OCI-LY3 (cell line): ENCODE results near the gene CACNA1E.

Experiments
- H2AFZ ChIP-seq: fragments of 200-600, 300-600 bp; shearing (Covaris generic); 2 replicates; pipeline ENCODE4 v1.6.0; 2014; ENCODE audit warnings: antibody characterized with exemption, low read depth, low read length
- H3K27ac ChIP-seq: fragments of 200-600, 300-600 bp; sonication (generic); 2 replicates; pipeline ENCODE4 v1.5.1; 2014; ENCODE audit warnings: mild to moderate bottlenecking, low read length, moderate library complexity, mixed read lengths
- H3K27me3 ChIP-seq: fragments of 200-600, 300-600 bp; sonication (generic); 2 replicates; pipeline ENCODE4 v1.6.1; 2014; ENCODE audit warnings: low read depth, low read length, mixed read lengths
- H3K36me3 ChIP-seq: fragments of 200-600, 300-600 bp; sonication (generic); replicated peaks from 2 replicates; pipeline ENCODE3; 2014; ENCODE audit warnings: low read depth, low read length, mixed read lengths
- H3K4me1 ChIP-seq: fragments of 300-600, 200-600 bp; sonication (generic); 2 replicates; pipeline ENCODE4 v1.6.1; 2014; ENCODE audit warnings: low read length, mixed read lengths
- H3K4me2 ChIP-seq: fragments of 200-600, 300-600 bp; sonication (generic); 2 replicates; pipeline ENCODE4 v1.6.1; 2014; ENCODE audit warnings: low read length, mixed read lengths
- H3K4me3 ChIP-seq: fragments of 300-600, 200-600 bp; sonication (generic); 2 replicates; pipeline ENCODE4 v1.5.1; 2014; ENCODE audit warnings: antibody characterized with exemption, mild to moderate bottlenecking, low read length, moderate library complexity
- H3K79me2 ChIP-seq: fragments of 300-600, 200-600 bp; shearing (Covaris generic); 2 replicates; pipeline ENCODE4 v1.6.1; 2014; ENCODE audit warnings: mild to moderate bottlenecking, low read length, mixed read lengths
- H3K9ac ChIP-seq: fragments of 300-600, 200-600 bp; shearing (Covaris generic); 2 replicates; pipeline ENCODE4 v1.6.0; 2014; ENCODE audit warnings: mild to moderate bottlenecking, low read length, moderate library complexity
- H3K9me3 ChIP-seq: fragments of 200-600, 300-600 bp; shearing (Covaris generic); 2 replicates; pipeline ENCODE4 v1.6.1; 2014; ENCODE audit warnings: low read length, mixed read lengths; ENCODE audit not compliant: insufficient read depth
- H4K20me1 ChIP-seq: fragments of 200-600, 300-600 bp; sonication (generic); 2 replicates; pipeline ENCODE4 v1.6.1; 2016; ENCODE audit warnings: low read length, mixed read lengths; ENCODE audit not compliant: insufficient read depth
- EZH2phosphoT487 ChIP-seq: fragments of 200-600 bp; shearing (Covaris generic); IDR thresholded peaks from 2 replicates; pipeline ENCODE4 v1.6.1; 2018; ENCODE audit warnings: antibody characterized with exemption, mixed run types, low read depth
- TF ChIP-seq, protein P1 (sequence below): fragments of 200-600, 300-600 bp; sonication (generic); IDR thresholded peaks from 2 replicates; pipeline ENCODE4 v1.5.1; 2014; ENCODE audit warnings: antibody characterized with exemption, low read length, low read depth

CACNA1E gene

DNA sequence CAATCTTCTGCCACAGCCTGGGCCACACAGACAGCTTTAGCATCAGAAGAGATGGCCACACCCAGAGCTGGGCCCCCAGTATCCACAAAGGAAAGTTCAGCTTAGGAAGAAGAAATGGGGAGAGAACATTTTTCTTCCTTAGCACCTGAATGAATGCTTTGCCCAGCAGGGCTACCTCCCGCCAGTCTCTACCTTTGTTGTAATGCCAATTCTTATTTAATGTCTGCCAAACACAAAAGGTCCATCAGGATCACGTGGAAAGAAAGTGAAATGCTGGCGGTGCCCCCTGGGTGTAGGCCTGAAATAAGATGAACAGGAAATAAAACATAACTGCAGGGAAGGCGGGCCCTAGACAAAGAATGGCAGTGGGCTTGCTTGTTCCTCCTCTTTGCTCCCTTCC lies 125.6 kb downstream of the CACNA1E start:
- no peaks in the 10 kb centered on the region for H3K4me1 ChIP-seq
- no peak overlapping the region for H2AFZ ChIP-seq
- H4K20me1 ChIP-seq = no peaks in the 10 kb centered on the region
- H3K79me2 ChIP-seq = no peaks in the 10 kb centered on the region
- H3K9ac ChIP-seq = no peak overlapping the region
- H3K4me3 ChIP-seq = no peak overlapping the region
- no peaks in the 10 kb centered on the region for H3K36me3 ChIP-seq
- TF ChIP-seq EZH2phosphoT487 = no peak
- TF ChIP-seq, protein P1, sequence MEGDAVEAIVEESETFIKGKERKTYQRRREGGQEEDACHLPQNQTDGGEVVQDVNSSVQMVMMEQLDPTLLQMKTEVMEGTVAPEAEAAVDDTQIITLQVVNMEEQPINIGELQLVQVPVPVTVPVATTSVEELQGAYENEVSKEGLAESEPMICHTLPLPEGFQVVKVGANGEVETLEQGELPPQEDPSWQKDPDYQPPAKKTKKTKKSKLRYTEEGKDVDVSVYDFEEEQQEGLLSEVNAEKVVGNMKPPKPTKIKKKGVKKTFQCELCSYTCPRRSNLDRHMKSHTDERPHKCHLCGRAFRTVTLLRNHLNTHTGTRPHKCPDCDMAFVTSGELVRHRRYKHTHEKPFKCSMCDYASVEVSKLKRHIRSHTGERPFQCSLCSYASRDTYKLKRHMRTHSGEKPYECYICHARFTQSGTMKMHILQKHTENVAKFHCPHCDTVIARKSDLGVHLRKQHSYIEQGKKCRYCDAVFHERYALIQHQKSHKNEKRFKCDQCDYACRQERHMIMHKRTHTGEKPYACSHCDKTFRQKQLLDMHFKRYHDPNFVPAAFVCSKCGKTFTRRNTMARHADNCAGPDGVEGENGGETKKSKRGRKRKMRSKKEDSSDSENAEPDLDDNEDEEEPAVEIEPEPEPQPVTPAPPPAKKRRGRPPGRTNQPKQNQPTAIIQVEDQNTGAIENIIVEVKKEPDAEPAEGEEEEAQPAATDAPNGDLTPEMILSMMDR = no peak
- peaks cover 25% of the 10 kb centered on the region for H3K27me3 ChIP-seq
- H3K27ac ChIP-seq = no peak overlapping the region
- H3K4me2 ChIP-seq = no peak overlapping the region
- no peaks in the 10 kb centered on the region for H3K9me3 ChIP-seq

DNA sequence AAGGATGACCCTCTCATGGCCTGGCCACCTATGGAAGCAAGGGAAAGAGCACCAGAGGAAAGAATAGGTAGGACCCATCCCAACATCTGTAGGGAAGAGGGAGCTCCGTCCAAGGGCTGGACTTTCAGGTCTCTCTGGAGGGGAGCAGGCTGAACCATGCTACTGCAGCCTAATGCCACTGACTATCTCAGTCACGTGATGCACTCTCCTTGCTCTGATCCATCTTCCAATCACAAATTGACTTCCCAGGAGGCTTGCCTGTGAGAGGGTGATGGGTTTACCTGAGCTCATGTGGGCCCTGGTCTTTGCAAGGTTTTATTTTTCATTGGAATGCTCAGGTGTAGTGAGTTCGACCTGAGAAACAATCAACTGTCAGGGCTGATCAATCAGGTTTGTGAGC lies 128.8 kb downstream of the CACNA1E start:
- H3K36me3 ChIP-seq = no peaks in the 10 kb centered on the region
- no peaks in the 10 kb centered on the region for H3K79me2 ChIP-seq
- no peak overlapping the region for H3K4me3 ChIP-seq
- H3K9ac ChIP-seq = no peak overlapping the region
- no peaks in the 10 kb centered on the region for H4K20me1 ChIP-seq
- TF ChIP-seq, protein P1 = no peak
- TF ChIP-seq EZH2phosphoT487 = no peak
- H3K4me1 ChIP-seq = no peaks in the 10 kb centered on the region
- no peak overlapping the region for H2AFZ ChIP-seq
- no peaks in the 10 kb centered on the region for H3K9me3 ChIP-seq
- H3K27ac ChIP-seq = no peak overlapping the region
- no peak overlapping the region for H3K4me2 ChIP-seq
- peaks cover 8% of the 10 kb centered on the region for H3K27me3 ChIP-seq

DNA sequence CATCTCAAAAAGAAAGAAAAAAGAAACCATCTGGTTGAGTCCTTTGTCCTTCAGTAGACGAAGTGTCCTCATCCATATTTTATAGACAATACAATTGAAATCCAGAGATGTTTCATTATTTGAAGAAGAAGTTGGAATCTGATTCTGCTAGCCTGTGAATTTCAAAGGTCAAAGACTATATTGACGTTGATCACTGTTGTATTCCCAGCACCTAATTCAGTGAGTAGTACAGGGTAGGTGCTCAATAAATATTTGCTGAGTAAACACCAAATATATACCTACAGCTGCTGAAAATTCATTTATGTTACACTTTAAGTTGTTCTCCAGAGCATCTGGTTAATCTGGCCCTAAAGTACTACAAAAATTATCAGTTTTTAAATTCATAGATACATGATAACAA lies 135.2 kb downstream of the CACNA1E start:
- Histone ChIP-seq H3K79me2 (no peaks in the 10 kb centered on the region), H3K4me2 (no peak overlapping the region), H3K4me1 (no peaks in the 10 kb centered on the region), H3K27ac (no peak overlapping the region), H2AFZ (no peak overlapping the region), H3K9me3 (no peaks in the 10 kb centered on the region), H3K4me3 (no peak overlapping the region), H3K9ac (no peak overlapping the region), H3K27me3 (peaks cover 15% of the 10 kb centered on the region; the same call in 1 of the 2 replicates), H4K20me1 (no peaks in the 10 kb centered on the region), H3K36me3 (no peaks in the 10 kb centered on the region)
- no peak for TF ChIP-seq EZH2phosphoT487
- TF ChIP-seq, protein P1 = no peak

DNA sequence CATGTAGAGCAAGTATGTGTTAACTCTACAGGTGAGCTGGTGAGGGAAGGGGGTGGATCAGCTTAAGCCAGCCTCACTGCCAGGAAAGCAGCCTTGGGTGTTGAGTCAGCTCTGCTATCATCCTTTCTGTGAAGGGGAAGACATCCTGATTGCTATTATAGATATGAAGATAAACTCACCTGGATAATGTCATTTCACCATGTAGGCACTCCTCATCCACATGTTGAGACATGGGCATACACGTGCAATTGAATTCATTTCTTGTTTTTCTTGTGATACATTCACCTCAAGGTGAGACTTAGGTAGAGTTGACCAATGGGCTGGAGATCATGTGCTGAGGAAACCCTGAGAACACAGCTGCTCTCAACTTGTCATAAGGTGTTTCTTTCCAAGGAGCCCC lies 136.9 kb downstream of the CACNA1E start:
- no peak overlapping the region for H3K9ac ChIP-seq
- H3K79me2 ChIP-seq = no peaks in the 10 kb centered on the region
- TF ChIP-seq EZH2phosphoT487 = no peak
- TF ChIP-seq, protein P1 = no peak
- no peaks in the 10 kb centered on the region for H4K20me1 ChIP-seq
- H3K9me3 ChIP-seq = no peaks in the 10 kb centered on the region
- H2AFZ ChIP-seq = no peak overlapping the region
- no peaks in the 10 kb centered on the region for H3K4me1 ChIP-seq
- H3K27ac ChIP-seq = no peak overlapping the region
- no peak overlapping the region for H3K4me3 ChIP-seq
- H3K4me2 ChIP-seq = no peak overlapping the region
- peaks cover 16% of the 10 kb centered on the region; the same call in 1 of the 2 replicates for H3K27me3 ChIP-seq
- H3K36me3 ChIP-seq = no peaks in the 10 kb centered on the region
